HG03521 (cell line): Measurements from ENCODE around the gene ZSCAN32.

Source experiments
- ATAC-seq: cut with Tn5 transposase; IDR thresholded peaks from one replicate; pipeline ENCODE4 v1.9.1; 2021; ENCODE audit warnings: mild to moderate bottlenecking, moderate library complexity; ENCODE audit not compliant: unreplicated experiment

Gene ZSCAN32

GRCh38 chr16:3358871-3359270 is 41.9 kb downstream of the ZSCAN32 start:
- ATAC-seq: no peak

DNA sequence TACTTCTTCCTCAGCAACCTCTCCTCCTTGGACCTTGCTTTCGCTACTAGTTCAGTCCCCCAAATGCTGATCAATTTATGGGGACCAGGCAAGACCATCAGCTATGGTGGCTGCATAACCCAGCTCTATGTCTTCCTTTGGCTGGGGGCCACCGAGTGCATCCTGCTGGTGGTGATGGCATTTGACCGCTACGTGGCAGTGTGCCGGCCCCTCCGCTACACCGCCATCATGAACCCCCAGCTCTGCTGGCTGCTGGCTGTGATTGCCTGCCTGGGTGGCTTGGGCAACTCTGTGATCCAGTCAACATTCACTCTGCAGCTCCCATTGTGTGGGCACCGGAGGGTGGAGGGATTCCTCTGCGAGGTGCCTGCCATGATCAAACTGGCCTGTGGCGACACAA is 44.7 kb downstream of the ZSCAN32 start:
- no peak for ATAC-seq

- ATAC-seq: no peak
Measured at GRCh38 chr16:3355589-3355988, 45.2 kb downstream of the ZSCAN32 start, which contains the start of gene OR2C1. TSS of gene OR2C1 (plus strand) at chr16:3355889. CDS start at chr16:3355941, 52 bp downstream.

- no peak for ATAC-seq
Measured at GRCh38 chr16:3349175-3349574, 51.6 kb downstream of the ZSCAN32 start.

- ATAC-seq: no peak
Measured at GRCh38 chr16:3348547-3349167, 52.1 kb downstream of the ZSCAN32 start.

- ATAC-seq: no peak
Measured at GRCh38 chr16:3347586-3347985, 53.2 kb downstream of the ZSCAN32 start.

DNA sequence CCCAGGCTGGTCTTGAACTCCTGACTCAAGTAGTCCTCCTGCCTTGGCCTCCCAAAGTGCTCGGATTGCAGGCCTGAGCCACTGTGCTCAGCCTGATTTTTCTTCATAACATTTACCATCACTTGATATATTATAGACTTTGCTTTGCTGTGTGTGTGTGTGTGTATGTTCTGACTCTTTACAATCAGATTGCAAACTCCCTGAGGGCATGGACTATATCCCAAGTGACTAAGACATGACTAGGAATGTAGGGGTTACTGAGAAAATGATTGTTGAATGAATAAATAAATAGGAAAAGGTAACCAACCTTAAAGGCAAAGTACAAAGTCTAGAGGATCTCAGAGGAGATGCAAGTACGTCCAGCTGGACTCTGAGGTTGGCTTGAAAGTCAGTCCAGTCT is 54.8 kb downstream of the ZSCAN32 start:
- ATAC-seq: no peak
